Measurements from ENCODE around the gene PNPLA8.

The PNPLA8 gene

GRCh38 chr7:108449521-108449920, 76.4 kb downstream of the PNPLA8 start:
- no peak for TF ChIP-seq CTCF (conservative IDR thresholded peaks at IDR 0.05)
- no peak overlapping the region for H3K27ac ChIP-seq

- H3K27ac ChIP-seq = no peak overlapping the region
- no peak for TF ChIP-seq CTCF (conservative IDR thresholded peaks at IDR 0.05)
Measured at GRCh38 chr7:108448584-108449505, 77.1 kb downstream of the PNPLA8 start.

DNA sequence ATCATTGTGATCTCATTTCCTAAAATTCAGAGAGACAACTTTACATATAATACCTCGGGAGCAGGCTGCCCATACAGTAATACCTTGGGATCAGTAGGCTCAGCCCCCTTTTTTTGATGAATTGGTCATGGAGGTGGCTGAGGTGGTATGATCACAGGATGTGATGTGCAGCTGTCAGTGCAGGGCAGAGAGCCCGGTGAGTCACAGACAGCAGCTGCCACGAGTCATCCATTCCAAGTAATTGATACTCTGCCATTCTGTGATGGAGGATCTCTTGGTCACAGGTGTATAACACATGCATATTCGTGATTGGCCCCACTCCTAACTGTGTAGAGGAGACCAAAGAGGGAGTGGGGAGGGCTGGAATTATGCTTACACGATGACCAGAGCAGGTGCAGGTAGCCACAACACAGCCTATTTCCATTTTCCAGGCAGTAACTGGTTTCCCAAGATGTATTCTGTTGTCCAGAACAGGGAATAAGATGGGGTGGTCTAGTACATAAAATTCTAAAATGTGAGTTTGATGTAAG, 83.8 kb downstream of the PNPLA8 start:
- TF ChIP-seq CTCF (conservative IDR thresholded peaks at IDR 0.05) = no peak
- no peak overlapping the region for H3K27ac ChIP-seq

DNA sequence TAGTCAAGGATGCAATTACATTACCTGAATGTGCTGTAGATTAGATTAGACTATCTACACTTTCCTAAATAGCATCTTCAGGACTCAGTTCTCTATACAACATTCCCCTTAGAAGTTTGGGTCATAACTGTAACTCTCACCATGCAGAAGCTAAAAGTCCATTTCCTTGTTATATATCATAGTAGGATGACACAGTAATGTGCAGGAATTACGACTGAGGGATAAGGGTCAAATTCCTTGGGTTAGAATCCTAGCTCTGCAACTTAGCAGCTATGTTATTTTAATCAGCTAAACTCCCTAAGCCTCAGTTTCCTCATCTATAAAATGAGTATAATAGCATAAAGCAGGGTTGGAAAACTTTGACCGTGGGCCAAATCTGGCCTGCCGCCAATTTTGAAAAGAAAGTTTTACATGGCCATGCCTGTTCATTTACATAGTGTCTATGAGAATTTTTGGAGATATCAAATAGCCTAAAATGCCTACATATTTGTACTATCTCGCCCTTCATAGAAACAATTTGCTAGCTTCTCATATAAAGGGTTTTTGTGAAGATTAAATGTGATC, 84.5 kb downstream of the PNPLA8 start:
- H3K27ac ChIP-seq = no peak overlapping the region
- TF ChIP-seq CTCF (conservative IDR thresholded peaks at IDR 0.05) = no peak

- H3K27ac ChIP-seq = no peak overlapping the region
- TF ChIP-seq CTCF (conservative IDR thresholded peaks at IDR 0.05) = no peak
Measured at GRCh38 chr7:108440613-108441012, 85.3 kb downstream of the PNPLA8 start.

DNA sequence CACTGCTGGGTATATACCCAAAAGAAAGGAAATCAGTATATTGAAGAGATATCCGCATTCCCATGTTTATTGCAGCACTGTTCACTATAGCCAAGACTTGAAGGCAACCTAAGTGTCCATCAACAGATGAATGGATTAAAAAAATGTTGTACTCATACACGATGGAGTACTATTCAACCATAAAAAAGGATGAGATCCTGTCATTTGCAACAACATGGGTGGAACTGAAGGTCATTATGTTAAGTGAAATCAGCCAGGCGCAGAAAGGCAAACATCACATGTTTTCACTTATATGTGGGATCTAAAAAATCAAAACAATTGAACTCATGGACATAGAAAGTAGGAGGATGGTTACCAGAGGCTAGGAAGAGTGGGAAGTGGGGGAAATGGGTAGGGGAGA, 89.0 kb downstream of the PNPLA8 start:
- H3K27ac ChIP-seq = no peak overlapping the region
- TF ChIP-seq CTCF (conservative IDR thresholded peaks at IDR 0.05) = no peak

- no peak overlapping the region for H3K27ac ChIP-seq
- TF ChIP-seq CTCF (conservative IDR thresholded peaks at IDR 0.05) = no peak
Measured at GRCh38 chr7:108434010-108434409, 91.9 kb downstream of the PNPLA8 start.

Data from VCaP (cell line).